GM10248 (cell line): Measurements from ENCODE around the gene SLX4.

ENCODE experiments used
- CTCF ChIA-PET: fragments of 300-600 bp; sonication (Branson Sonifier 250); formaldehyde crosslinking; extraction: SDS; loops from one replicate; lab custom pipeline; 2021; ENCODE audit warnings: antibody characterized with exemption; lab: Yijun Ruan, JAX
- POLR2A ChIA-PET: fragments of 350-650 bp; sonication (Branson Sonifier 250); formaldehyde crosslinking; extraction: SDS; loops from one replicate; lab custom pipeline; 2020; ENCODE audit warnings: antibody characterized with exemption; lab: Yijun Ruan, JAX
- DNase-seq: peaks from one replicate; pipeline ENCODE4 v3.0.0; 2012; ENCODE audit errors: extremely low spot score
- TF ChIP-seq, protein P1 (sequence below): IDR thresholded peaks from 2 replicates; pipeline ENCODE4 v1.5.1; 2012; ENCODE audit warnings: mild to moderate bottlenecking, low read depth; ENCODE audit errors: extremely low read depth, missing control alignments, control extremely low read depth

The SLX4 gene

DNA sequence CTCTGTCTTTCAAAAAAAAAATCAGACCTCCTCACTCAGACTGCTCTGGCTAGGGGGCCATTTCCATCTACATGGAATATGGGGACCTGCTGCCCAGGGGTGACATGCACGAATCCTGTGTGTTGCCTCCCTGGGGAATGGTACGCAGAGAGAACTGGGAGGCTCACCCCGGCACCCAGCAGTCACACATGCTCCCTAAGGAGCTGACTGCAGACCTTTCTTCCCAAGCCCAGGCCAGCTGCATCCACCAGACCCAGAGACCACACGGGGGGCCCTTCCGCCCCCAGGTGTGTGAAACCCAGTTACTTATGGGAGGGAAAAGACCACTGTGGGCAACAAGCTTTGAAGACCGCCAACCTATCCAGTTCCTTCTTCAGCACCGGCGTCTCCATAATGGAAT lies 27.0 kb downstream of the SLX4 start:
- POLR2A ChIA-PET = no interaction called here
- no peak for DNase-seq
- TF ChIP-seq, protein P1, sequence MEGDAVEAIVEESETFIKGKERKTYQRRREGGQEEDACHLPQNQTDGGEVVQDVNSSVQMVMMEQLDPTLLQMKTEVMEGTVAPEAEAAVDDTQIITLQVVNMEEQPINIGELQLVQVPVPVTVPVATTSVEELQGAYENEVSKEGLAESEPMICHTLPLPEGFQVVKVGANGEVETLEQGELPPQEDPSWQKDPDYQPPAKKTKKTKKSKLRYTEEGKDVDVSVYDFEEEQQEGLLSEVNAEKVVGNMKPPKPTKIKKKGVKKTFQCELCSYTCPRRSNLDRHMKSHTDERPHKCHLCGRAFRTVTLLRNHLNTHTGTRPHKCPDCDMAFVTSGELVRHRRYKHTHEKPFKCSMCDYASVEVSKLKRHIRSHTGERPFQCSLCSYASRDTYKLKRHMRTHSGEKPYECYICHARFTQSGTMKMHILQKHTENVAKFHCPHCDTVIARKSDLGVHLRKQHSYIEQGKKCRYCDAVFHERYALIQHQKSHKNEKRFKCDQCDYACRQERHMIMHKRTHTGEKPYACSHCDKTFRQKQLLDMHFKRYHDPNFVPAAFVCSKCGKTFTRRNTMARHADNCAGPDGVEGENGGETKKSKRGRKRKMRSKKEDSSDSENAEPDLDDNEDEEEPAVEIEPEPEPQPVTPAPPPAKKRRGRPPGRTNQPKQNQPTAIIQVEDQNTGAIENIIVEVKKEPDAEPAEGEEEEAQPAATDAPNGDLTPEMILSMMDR = no peak
- CTCF ChIA-PET = no interaction called here

DNA sequence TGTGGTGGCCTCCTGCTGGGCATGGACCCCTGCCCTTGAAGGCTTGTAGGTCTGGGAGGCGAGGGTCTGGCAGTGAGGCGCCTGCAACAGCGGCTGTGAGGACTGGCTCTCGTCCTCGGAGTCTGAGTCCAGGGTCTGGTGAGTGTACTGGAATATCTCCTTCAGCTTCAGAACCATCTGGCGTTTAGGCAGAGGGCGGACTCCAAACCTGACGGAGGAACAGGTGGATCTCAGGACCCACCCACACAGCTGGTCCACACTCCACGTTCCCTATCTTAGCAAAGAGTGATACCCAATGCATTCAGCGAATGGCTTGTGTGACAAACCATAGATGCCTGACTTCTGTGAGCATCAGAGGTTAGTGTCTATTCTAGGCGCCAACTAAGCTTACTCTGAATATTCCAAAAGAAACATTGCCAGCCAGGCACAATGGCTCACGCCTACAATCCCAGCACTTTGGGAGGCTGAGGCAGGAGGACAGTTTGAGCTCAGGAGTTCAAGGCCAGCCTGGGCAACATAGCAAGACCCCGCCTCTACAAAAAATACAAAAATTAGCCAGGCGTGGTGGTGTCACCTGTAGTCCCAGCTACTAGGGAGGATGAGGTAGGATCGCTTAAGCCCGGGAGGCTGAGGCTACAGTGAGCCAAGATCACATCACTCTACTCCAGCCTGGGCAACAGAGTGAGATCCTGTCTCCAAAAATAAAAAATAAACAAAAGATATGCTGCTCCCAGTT lies 27.9 kb downstream of the SLX4 start:
- ChIA-PET CTCF (no interaction called here), POLR2A (no interaction called here)
- TF ChIP-seq, protein P1 = no peak
- no peak for DNase-seq

DNA sequence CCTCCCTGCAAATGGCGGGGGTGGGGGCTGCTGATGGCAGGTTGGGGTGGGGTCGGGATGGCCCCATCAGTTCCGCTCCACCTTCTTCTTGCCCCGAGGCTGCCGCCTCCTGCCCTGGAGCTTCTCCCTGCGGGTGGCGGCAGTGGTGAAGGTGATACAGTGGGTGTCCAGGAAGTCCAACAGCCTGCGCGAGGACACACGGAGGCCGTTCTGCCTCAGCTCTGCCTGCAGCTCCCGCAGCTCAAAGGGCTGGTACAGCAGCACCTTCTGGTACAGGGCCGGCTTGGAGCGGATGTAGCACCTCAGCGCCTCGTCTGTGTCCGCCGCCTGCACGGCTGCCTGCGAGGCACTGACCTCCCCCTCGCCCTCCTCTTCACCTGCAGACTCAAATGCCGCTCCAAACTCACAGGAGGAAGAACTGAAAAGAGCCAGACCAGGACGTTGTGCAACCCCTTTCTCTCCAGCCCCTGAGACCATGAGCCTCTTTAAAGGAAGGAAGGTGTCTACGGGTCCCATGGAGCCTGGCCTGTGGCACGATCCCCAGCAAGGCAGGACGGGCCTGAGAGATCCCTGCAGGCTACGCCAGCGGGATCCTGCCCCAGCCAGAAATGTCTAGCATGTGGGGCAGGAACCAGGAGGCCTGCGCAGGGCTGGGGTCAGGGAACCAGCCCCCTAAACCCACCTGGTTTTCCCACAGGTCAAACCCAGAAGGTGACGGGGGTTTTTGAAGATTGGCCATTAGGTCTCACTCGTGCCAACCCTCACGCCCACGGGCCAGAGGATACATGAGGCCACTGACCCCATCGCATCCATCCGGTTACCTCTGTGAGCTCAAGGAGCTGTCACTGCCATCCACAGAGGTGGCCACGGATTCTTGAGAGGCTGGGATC lies 28.9 kb downstream of the SLX4 start:
- POLR2A ChIA-PET = no interaction called here
- CTCF ChIA-PET = no interaction called here
- TF ChIP-seq, protein P1 = no peak

DNA sequence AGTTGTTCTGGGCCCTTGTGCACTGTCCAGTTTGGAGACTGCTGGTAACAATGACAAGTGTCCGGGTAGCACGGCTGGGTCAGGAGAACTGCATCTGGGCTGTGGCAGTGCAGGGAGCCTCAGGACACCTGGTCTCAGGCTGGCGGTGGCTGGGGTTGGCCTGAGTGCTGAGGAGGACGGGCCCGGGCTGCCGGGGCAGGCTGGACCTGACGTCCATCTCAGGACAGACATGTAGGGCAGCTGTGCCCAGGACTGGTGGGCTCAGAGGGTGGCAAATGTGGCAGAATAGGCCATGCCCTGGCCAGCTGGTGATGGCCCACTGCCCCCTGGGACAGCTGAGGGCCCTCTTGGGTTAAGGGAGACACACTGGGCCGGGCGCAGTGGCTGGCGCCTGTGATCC lies 30.0 kb downstream of the SLX4 start:
- DNase-seq = no peak
- ChIA-PET POLR2A (no interaction called here), CTCF (no interaction called here)
- TF ChIP-seq, protein P1 = no peak

More for the DNA sequence above, 28.9 kb downstream of the SLX4 start:
- DNase-seq = no peak

DNA sequence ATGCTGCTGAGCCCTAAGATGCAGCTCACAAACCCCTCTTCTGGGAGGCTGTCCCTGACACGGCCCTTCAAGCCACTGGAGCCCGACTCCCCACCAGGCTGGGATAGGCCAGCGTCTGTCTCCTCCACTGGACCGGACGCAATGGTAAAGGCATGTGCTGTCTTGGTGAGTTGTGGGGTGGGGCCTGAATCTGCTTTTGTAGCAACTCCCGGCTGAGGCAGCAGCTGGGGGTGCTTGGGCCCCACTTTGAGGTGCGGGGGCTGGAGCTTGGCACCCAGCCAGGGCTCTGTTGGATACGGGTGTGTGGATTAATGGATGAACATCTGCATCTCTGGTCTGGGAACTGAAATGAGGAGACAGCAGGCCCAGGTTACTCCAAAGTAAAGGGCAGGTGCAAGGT lies 30.7 kb downstream of the SLX4 start:
- TF ChIP-seq, protein P1 = no peak
- DNase-seq = no peak

DNA sequence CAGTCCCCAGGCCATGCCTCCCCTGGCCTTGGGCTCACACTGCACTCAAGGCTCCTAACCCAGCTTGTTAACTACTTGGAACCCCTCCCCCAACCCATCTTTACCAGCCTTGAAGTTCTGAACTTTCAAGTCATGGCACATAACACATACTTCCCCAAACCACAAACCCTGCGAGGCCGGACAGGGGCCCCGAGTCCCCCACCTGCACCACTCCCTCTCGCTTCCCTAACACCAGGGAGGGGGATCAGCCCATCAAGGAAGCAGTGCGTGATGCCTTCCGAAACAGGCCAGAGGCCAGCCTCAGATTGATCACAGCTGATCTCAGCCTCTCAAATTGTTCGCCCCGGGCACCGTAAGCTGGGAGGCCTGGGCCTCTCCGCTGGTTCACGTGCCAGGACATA lies 31.2 kb downstream of the SLX4 start:
- TF ChIP-seq, protein P1 = no peak
- ChIA-PET POLR2A (no interaction called here), CTCF (no interaction called here)
- no peak for DNase-seq

More for the DNA sequence above, 30.7 kb downstream of the SLX4 start:
- ChIA-PET POLR2A (no interaction called here), CTCF (no interaction called here)
